Placental pericyte (primary cell): ENCODE data around the gene LNP1. TPM values are rescaled to one million over a fixed set of nuclear protein-coding genes. Genes with fewer than 3 reads are reported as not detected.

ENCODE experiments used
- total RNA-seq: library from RNA; depleted of rRNA; stranded (reverse); fragments of >200 nt; gene quantifications from 2 replicates; pipeline ENCODE4 v1.2.3, GENCODE V29; 2012

LNP1 gene, protein sequence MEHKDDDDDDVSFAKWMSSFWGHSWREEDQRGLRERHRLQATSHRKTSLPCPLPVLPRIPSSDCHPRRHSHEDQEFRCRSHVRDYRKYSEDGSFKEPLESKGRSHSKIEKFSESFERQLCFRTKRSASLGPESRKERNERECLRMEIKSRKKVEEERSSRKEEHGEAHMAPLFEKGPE
- total RNA-seq, result 3.0 and 4.2 TPM in 2 replicates

GRCh38 chr3:100400780-100401673, at the start of gene LNP1, which contains the start of gene TOMM70:
TSS of gene LNP1 (plus strand) at chr3:100401539. CDS start at chr3:100429730, 28,191 bp downstream.
TSS of gene TOMM70 (minus strand) at chr3:100401089. CDS start at chr3:100400949, 140 bp downstream.

GRCh38 chr3:100492059-100493006, 91.0 kb downstream of the LNP1 start, which contains the start of gene TMEM45A:
TSS of gene TMEM45A (plus strand) at chr3:100492619. CDS start at chr3:100555212, 62,593 bp downstream.

Other genes with a start within 250 kb of the LNP1 start
- 56.0 and 66.6 TPM in 2 replicates for gene TBC1D23, start 140.5 kb upstream of the LNP1 start, total RNA-seq
- gene NIT2, start 66.8 kb upstream of the LNP1 start, total RNA-seq, result 10.9 and 22.9 TPM in 2 replicates
- gene TOMM70, start 450 bp upstream of the LNP1 start, total RNA-seq, result 47.1 and 70.2 TPM in 2 replicates
- 28.0 and 33.6 TPM in 2 replicates for gene TMEM45A, start 91.1 kb downstream of the LNP1 start, total RNA-seq
- not detected in 2 replicates for gene ADGRG7, start 208.1 kb downstream of the LNP1 start, total RNA-seq